ENCODE data around the gene PCBP3.

DNA sequence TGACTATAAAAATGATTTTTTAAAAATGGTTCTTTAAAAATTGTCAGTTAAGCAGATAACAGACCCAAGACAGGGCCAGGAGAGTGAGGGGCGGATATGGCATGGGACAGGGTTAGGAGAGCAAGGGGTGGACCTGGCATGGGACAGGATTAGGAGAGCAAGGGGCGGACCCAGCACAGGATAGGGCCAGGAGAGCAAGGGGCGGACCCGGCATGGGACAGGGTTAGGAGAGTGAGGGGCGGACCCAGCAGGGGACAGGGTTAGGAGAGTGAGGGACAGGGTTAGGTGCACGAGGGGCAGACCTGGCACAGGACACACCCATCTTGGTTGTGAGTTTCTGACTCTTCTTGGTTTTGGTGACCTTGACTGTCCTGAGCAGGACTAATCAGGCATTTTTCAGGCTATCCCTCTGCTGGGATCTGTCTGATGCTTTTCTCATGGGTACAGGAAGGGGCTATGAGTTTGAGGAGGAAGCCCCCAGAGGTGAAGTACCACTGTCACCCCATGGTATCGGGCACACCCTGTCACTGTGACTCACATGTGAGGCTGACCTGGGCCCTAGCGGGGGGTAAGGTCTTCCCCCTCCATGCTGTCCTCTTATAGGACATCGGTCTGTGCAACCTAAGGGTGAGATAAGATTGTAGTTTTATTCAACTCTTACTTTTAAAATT lies 179.0 kb downstream of the PCBP3 start:
- TF ChIP-seq, protein P1, sequence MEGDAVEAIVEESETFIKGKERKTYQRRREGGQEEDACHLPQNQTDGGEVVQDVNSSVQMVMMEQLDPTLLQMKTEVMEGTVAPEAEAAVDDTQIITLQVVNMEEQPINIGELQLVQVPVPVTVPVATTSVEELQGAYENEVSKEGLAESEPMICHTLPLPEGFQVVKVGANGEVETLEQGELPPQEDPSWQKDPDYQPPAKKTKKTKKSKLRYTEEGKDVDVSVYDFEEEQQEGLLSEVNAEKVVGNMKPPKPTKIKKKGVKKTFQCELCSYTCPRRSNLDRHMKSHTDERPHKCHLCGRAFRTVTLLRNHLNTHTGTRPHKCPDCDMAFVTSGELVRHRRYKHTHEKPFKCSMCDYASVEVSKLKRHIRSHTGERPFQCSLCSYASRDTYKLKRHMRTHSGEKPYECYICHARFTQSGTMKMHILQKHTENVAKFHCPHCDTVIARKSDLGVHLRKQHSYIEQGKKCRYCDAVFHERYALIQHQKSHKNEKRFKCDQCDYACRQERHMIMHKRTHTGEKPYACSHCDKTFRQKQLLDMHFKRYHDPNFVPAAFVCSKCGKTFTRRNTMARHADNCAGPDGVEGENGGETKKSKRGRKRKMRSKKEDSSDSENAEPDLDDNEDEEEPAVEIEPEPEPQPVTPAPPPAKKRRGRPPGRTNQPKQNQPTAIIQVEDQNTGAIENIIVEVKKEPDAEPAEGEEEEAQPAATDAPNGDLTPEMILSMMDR (conservative IDR thresholded peaks at IDR 0.05): no peak
- no peak for TF ChIP-seq ZFX (IDR thresholded peaks at IDR 0.05)

Measured in C4-2B (cell line).